ENCODE results near the gene ZNF576. TPM values are rescaled to one million over a fixed set of nuclear protein-coding genes. Genes with fewer than 3 reads are reported as not detected.

ZNF576 gene
- total RNA-seq, 1 donor from 2014 or later: 15.0 TPM

GRCh38 chr19:43574424-43575155, 21.8 kb upstream of the ZNF576 start:
- no peaks in the 10 kb centered on the region for H3K36me3 Mint-ChIP-seq (ENCODE audit: unreplicated experiment)
- no peak for DNase-seq
- H3K9me3 Mint-ChIP-seq (ENCODE audit: unreplicated experiment): peaks cover 17% of the 10 kb centered on the region
- peaks cover 8% of the 10 kb centered on the region for H3K27me3 Mint-ChIP-seq (ENCODE audit: unreplicated experiment)
- H3K4me3 Mint-ChIP-seq (ENCODE audit: unreplicated experiment): peak overlapping the region; percentile 100
- H3K4me1 Mint-ChIP-seq (ENCODE audit: low read depth, unreplicated experiment): peaks cover 18% of the 10 kb centered on the region
- TF ChIP-seq, protein P1, sequence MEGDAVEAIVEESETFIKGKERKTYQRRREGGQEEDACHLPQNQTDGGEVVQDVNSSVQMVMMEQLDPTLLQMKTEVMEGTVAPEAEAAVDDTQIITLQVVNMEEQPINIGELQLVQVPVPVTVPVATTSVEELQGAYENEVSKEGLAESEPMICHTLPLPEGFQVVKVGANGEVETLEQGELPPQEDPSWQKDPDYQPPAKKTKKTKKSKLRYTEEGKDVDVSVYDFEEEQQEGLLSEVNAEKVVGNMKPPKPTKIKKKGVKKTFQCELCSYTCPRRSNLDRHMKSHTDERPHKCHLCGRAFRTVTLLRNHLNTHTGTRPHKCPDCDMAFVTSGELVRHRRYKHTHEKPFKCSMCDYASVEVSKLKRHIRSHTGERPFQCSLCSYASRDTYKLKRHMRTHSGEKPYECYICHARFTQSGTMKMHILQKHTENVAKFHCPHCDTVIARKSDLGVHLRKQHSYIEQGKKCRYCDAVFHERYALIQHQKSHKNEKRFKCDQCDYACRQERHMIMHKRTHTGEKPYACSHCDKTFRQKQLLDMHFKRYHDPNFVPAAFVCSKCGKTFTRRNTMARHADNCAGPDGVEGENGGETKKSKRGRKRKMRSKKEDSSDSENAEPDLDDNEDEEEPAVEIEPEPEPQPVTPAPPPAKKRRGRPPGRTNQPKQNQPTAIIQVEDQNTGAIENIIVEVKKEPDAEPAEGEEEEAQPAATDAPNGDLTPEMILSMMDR (IDR thresholded peaks at IDR 0.05; ENCODE audit: partially characterized antibody, unreplicated experiment): no peak
- H3K27ac Mint-ChIP-seq (ENCODE audit: unreplicated experiment): peak overlapping the region; percentile 96

GRCh38 chr19:43575156-43575950, 21.0 kb upstream of the ZNF576 start, which contains the start of the genes PINLYP and XRCC1:
PINLYP (plus strand) TSS chr19:43575801; CDS start chr19:43577192, 1,391 bp downstream.
XRCC1 (minus strand) TSS chr19:43575527; CDS start chr19:43575458, 69 bp downstream.
- no peaks in the 10 kb centered on the region for H3K36me3 Mint-ChIP-seq (ENCODE audit: unreplicated experiment)
- DNase-seq: peak; percentile 97
- H3K27me3 Mint-ChIP-seq (ENCODE audit: unreplicated experiment): peaks cover 5% of the 10 kb centered on the region
- H3K9me3 Mint-ChIP-seq (ENCODE audit: unreplicated experiment): peaks cover 17% of the 10 kb centered on the region
- peaks cover 14% of the 10 kb centered on the region for H3K4me1 Mint-ChIP-seq (ENCODE audit: low read depth, unreplicated experiment)
- H3K27ac Mint-ChIP-seq (ENCODE audit: unreplicated experiment): peak within 1 kb of the TSS; percentile 96
- TF ChIP-seq, protein P1 (IDR thresholded peaks at IDR 0.05; ENCODE audit: partially characterized antibody, unreplicated experiment): no peak
- H3K4me3 Mint-ChIP-seq (ENCODE audit: unreplicated experiment): peak within 1 kb of the TSS; percentile 100

DNA sequence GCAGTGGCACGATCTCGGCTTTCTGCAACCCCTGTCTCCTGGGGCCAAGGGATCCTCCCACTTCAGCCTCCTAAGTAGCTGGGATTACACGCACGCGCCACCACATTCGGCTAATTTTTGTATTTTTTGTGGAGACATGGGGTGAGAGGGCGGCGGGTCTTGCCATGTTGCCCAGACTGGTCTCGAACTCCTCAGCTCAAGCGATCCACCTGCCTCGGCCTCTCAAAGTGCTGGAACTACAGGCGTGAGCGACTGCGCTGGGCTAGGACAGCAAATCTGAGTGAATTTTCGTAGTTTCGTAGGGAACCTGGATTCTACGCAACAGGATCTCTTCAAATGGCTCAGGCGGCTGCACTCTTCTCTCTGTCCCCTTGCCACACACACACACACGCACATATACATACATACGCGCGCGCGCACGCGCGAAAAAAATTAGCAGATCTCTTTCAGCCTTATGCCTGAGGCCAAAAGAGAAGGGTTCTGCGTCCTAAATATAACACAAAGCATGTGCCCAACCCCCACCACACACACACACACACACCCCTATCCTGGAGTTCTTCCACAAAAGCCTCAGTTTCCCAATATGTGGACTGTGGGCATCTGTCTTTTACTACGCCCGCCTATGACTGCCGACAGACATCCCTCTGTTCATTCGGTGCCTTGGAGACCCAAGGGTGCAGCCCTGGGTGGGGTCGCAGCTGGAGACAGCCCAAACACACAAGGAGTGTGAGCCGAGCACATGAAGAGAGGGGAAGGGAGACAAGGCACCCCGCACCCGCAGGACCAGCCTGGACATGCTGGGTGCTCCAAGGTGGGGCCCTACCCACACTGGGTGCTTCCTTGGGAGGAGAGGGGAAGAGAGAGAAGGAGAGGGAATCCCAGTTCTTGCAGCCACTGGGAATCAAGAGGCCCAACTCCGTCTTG, 20.2 kb upstream of the ZNF576 start:
- Mint-ChIP-seq H3K4me3 (ENCODE audit: unreplicated experiment) (peak overlapping the region; percentile 100), H3K27me3 (ENCODE audit: unreplicated experiment) (peaks cover 5% of the 10 kb centered on the region), H3K4me1 (ENCODE audit: low read depth, unreplicated experiment) (peaks cover 10% of the 10 kb centered on the region), H3K27ac (ENCODE audit: unreplicated experiment) (peak overlapping the region; percentile 73), H3K9me3 (ENCODE audit: unreplicated experiment) (peaks cover 12% of the 10 kb centered on the region), H3K36me3 (ENCODE audit: unreplicated experiment) (no peaks in the 10 kb centered on the region)
- no peak for DNase-seq
- TF ChIP-seq, protein P1 (IDR thresholded peaks at IDR 0.05; ENCODE audit: partially characterized antibody, unreplicated experiment): no peak

DNA sequence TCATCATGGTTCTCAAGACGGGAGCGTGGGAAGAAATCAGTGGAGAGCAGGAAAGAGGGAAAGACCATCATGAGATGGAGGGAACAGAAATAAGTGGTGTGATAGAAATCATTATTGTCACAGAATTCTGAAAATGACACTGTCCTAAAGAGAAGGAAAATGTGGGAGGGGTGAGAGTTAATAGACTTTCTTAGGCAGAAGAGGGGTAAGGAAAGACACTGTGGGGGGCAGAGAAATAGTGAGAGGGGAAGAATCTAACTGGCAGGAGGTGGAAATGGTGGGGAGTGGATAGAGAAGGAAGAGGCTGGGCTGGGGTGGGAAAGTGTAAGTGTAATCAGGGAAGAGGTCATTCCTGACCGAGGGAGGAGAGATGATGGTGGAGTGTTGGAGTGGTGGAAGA, 17.6 kb upstream of the ZNF576 start:
- peaks cover 12% of the 10 kb centered on the region for H3K9me3 Mint-ChIP-seq (ENCODE audit: unreplicated experiment)
- TF ChIP-seq, protein P1 (IDR thresholded peaks at IDR 0.05; ENCODE audit: partially characterized antibody, unreplicated experiment): no peak
- DNase-seq: no peak
- H3K27ac Mint-ChIP-seq (ENCODE audit: unreplicated experiment): no peak overlapping the region
- H3K4me1 Mint-ChIP-seq (ENCODE audit: low read depth, unreplicated experiment): peaks cover 1% of the 10 kb centered on the region
- H3K4me3 Mint-ChIP-seq (ENCODE audit: unreplicated experiment): peak overlapping the region; percentile 53
- no peaks in the 10 kb centered on the region for H3K36me3 Mint-ChIP-seq (ENCODE audit: unreplicated experiment)
- H3K27me3 Mint-ChIP-seq (ENCODE audit: unreplicated experiment): peaks cover 5% of the 10 kb centered on the region
